COLO829 (cell line): Measurements from ENCODE around the gene RNFT1.
"Not testable (repeated sequence)": the region's sequence is repeated elsewhere in the genome, so short reads cannot be mapped to it uniquely, and the experiment has no call there.

Source experiments
- DNase-seq: peaks from one replicate; pipeline ENCODE4 v3.0.0; 2012; ENCODE audit warnings: low spot score

The RNFT1 gene

DNA sequence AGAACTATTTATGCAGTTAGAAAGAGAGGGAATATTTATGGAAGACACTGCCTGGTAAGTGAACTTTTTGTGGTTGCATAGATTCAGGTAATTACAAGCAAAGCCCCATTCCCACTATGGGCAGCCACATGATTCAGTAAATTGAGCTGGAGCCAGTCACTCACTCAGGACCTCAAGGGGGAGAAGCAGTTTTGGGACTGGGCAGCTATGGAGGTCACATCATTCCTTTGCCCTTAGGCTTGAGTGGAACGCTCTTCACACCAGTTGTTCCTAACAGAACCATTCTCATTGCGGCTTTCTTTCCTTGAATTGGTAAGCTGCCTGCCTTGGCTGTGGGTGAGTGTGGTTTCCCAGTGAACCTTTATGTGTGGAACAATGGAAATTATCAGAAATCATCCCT is 34.4 kb downstream of the RNFT1 start:
- DNase-seq: not testable (repeated sequence)

DNA sequence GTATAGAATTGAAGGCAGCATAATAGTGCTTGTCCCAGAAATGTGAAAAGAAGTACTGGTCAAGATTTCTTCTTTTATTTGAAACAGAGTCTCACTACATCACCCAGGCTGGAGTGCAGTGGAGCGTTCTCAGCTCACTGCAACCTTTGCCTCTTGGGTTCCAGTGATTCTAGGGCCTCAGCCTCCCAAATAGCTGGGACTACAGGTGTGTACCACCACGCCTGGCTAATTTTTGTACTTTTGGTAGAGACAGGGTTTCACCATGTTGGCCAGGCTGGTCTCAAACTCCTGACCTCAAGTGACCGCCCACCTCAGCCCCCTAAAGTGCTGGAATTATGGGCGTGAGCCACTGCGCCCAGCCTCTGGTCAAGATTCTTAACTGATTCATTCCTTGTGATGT is 43.9 kb downstream of the RNFT1 start:
- DNase-seq: not testable (repeated sequence)

DNA sequence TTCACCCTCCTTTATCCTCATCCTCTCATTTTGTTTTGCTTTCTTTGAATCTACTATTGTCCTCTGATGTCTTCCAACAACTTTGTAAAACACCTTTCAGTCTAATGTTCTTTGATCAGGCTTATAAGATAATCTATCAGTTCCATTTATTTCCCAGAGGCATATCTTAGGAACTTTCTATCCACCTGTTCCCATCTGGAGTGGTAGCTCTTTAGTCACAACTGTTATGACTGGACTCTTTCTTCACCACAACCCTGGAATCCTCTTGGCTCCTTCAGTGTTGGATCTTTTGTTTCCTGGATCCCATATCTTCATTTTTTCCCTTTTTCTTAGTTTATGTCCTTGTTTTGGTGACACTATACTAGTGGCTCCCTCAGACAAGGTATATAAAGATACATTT is 48.1 kb downstream of the RNFT1 start:
- DNase-seq: no peak

DNA sequence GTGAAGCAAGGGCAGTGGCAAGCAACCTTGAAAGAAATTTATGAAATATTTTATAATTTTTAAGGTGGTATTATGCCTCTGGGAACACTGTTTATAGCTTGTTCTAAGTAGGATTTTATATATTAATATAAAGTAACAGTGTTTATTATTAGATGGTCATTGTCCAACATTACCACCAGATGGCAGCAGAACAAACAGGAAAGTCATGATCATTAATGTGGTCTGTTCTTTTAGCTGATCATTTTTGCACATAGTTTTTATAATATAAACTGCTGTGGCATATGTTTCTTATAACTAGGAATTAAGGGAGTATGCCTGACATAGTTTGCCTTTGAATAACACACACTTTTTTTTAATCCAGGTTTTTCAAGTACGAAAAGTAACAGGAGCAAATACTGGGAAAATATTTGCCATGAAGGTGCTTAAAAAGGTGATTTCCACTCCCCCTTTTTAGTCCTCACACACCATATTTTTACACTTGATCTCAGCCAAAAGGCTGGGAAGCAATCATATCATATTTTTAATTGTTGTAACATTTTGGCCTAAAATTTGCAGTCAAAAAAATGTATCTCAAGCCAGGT is 50.2 kb downstream of the RNFT1 start:
- peak; percentile 74 for DNase-seq

DNA sequence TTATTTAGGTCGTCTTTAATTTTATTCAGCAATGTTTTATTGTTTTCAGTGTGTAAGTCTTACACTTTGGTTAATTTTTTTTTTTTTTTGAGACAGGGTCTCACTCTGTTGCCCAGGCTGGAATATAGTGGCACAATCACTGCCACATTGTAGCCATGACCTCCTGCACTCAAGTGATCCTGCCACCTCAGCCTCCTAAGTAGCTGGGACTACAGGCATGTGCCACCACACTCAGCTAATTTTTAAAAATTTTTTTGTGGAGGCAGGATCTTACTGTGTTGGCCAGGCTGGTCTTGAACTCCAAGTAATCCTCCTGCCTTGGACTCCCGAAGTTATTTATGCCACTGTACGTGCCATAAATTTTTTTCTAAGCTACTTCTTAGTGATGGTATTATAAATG is 57.1 kb downstream of the RNFT1 start:
- no peak for DNase-seq

DNA sequence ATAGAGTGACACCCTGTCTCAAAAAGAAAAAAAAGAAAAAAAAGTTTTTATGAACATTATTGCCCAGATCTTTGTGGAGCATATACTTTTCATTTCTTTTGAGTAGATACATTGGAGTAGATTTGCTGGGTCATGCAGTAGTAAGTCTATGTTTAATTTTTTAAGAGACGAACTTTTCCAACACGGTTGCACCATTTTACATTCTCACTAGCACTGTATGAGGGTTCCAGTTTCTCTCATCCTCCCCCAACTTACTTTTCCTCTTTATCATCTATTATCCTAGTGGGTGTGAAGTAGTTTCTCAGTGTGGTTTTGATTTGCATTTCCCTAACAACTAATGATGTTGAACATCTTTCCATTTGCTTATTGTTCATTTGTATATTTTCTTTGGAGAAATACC is 61.1 kb downstream of the RNFT1 start:
- DNase-seq: no peak
